ENCODE results near the gene TAF6.

TAF6 gene

DNA sequence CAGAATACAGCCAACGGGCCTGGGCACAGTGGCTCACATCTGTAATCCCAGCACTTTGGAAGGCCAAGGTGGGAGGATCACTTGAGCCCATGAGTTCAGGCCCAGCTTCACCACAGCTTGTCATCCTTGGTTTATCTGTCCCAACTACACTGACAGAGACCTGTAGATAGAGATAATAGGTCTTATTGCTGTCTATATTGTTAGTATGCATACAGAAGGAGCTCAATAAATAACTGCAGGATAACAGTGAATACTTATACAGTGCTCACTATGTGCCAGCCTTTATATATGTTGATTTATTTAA, 1.5 kb upstream of the TAF6 start:
- DNase-seq (ENCODE audit: low spot score) = no peak

DNA sequence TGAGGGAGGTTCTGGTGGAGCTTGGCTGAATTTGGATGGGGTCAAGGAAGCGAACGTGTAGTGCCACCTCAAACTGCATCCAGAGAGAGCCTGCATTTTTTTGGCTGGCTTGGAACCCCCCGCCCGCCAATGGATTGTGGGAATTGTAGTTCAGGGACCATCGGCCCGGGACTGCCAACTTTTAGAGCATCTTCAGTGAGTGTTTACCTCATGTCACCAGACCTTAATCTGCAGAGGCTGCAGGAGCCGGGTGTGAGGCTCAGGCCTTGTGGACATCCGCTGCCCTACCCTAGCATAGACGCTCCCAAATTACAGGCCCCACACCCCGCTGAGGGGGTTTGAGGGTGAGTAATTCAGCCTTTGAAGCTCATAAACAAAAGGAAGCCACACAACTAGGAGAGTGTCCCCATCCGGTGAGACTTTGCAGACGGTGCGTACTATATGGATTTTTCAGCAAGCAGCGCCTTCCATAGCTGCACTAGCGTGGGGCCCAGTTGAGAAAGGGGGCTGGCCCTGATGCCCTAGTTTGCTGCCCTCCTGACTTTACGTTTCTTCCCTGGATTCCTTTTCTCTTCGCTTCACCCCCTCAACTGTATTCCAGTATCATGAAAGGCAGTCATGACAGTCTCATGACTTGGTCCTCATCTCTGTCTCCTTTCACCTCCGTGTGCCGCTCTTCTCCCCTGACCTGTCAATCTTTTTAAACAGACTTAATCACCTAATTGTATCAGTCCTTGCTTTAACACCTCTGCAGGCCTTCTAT, 993 bp upstream of the TAF6 start:
- peak; percentile 60 for DNase-seq (ENCODE audit: low spot score)

DNA sequence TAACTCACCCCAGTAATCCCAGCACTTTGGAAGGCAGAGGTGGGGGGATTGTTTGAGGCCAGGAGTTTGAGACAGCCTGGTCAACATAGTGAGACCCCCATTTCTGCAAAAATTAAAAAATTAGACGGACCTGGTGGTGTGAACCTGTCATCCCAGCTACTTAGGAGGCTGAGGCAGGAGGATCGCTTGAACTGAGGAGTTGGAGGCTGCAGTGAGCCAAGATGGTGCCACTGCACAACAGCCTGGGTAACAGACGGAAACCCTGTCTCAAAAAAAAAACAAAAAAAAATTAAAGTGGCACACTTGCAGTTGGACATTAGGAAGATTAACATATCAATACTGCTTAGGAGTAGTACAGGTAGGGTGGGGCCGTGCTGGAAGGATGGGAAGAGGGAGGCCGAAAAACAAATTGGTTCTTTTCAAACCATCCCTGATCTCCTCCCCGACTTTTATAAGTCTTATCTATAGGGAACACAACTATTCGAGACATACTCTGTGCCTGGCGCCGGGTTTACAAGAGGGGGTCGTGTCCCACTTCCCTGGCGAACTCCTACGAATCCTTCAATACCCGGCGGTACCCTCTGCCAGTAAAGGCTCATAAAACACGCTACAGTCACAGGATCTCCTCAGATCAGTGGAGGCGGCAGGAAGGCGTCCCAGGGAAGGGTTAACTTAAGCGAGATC, 628 bp downstream of the TAF6 start:
- peak; percentile 23 for DNase-seq (ENCODE audit: low spot score)

DNA sequence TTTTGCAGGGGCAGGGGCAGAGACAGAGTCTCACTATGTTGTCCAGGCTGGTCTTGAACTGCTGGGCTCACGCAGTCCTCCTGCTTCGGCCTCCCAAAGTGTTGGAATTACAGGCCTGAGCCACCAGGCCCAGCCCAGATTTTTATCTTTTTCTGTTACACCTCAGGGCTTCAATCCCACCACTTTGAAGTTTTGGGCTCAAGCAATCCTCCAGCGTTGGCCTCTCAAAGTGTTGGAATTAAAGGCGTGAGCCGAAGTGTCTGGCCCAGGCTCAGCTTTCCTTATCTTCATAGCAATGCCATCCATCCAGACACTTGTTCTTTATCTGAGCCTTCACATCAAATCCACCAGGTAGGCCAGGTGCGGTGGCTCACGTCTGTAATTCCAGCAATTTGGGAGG, 4.1 kb downstream of the TAF6 start:
- no peak for DNase-seq (ENCODE audit: low spot score)

DNA sequence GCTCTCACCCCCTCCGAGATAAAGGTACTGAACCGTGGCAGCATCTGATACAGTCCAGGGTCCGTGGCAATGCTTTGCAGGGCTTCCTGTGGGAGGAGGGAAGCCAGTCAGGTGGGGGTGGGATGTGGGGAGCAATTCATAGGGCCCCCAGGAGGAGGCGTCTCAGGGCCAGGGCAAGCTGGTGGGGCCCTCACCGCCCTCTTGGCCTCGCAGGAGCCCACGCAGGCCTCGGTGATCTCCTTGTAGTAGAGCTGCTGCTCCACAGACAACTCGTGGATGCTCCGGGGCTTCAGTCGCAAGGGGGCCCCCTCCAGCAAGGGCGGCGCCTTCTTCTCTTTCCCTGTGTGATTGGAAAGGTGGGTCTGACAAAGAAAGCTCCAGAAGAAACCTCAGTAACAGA, 7.2 kb downstream of the TAF6 start:
- DNase-seq (ENCODE audit: low spot score) = no peak

DNA sequence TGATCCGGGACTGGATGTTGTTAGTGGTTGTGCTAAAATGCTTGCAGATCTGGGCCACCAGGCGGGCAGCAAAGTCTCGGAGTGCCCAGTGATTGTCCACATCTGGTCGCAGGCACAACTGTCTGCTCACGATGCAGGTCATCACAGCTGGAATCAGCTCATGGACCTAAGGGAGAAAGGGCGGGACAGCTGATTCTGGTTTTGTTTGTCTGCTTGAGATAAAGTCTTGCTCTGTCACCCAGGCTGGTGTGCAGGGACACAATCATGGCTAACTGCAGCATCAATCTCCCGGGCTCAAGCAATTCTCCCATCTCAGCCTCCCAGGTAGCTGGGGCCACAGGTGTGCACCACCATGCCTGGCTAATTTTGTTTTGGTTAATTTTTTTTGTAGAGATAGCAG, 8.0 kb downstream of the TAF6 start:
- DNase-seq (ENCODE audit: low spot score) = no peak

DNA sequence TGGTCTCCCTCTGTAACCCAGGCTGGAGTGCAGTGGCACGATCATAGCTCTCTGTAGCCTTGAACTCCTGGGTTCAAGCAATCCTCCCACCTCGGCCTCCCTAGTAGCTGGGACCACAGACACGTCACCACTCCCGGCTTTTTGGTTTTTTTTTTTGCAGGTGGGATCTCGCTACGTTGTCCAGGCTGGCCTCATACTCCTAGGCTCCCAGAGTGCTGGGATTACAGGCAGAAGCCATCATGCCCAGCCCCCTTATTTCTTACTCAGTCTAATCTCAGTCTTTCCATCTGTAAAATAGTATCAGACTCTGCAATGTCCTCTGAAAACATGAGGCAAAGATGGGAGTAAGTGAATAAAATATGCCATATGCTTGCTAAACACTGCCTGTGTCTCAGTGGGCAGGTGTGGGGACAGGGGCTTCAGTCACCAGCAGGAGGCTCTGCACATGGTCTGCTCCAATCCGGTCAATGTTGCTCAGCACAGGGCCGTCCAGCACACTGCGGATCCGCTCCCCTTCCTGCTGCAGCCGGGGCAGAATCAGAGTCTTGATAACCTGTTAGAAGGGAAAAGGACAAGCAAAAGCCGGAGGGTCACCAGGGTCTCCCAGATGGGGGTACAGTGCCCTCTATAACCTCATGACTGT, 9.5 kb downstream of the TAF6 start:
- no peak for DNase-seq (ENCODE audit: low spot score)

DNA sequence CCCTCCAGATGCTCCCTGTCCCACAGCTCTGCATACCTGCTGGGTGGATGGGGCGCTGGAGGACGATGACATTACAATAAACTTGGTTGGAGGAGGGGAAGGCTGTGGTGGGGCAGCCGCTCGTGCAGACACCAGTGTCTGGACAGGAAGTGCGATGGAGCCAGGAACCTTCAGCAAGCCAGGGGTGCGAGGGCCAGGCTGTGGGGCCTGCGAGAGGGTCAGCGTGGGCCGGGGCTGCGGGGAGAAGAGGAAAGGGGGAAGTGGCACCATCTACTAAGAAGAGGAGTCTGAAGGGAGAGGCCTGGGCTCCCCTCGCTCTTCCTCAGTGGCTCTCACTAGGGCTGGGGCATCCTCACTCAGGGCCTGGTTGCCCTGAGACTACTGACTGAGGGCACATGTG, 11.3 kb downstream of the TAF6 start:
- no peak for DNase-seq (ENCODE audit: low spot score)

DNA sequence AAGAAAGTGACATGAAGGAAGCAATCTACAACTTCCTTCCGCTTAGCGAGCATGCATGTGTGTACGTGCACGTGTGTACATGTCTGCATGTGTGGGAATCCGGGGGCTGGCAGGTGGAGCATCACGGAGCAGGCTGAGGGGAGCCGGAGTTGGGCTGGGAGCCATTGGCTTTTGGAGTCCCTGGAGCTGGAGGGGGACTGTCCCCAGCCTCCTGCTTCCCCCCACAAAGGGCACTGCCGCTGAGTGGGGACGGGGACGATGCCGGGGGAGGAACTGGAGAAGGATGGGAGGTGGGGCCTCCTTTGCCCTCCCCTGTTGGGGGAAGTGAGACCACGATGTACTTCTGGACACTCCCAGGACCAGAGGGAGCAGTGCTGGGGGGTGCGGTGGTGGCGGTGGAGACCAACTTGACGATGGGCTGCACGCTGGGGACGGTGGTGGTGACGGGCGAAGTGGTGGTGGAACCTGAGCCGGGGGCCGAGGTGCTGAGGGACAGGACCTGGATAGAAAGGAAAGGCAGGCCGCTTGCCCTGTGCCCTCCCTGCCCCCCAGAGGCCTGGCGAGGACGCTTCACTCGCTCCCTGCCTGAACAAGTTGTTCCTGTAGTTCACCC, 11.9 kb downstream of the TAF6 start:
- no peak for DNase-seq (ENCODE audit: low spot score)

DNA sequence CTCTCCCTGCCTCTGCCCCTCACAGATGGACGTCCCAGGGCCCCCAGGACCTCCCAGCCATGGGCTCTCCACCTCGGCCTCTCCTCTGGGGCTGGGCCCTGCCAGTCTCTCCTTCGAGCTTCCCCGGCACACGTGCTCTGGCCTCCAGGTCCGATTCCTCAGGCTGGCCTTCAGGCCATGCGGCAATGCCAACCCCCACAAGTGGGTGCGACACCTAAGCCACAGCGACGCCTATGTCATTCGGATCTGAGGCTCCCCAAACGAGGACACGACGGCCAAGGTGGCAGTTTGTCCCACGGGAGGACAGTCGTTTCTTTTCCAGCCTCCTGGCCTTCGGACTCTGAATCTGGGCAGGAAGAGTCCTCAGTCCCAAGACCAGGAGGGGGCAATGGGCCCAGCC, 12.5 kb downstream of the TAF6 start:
- no peak for DNase-seq (ENCODE audit: low spot score)

DNA sequence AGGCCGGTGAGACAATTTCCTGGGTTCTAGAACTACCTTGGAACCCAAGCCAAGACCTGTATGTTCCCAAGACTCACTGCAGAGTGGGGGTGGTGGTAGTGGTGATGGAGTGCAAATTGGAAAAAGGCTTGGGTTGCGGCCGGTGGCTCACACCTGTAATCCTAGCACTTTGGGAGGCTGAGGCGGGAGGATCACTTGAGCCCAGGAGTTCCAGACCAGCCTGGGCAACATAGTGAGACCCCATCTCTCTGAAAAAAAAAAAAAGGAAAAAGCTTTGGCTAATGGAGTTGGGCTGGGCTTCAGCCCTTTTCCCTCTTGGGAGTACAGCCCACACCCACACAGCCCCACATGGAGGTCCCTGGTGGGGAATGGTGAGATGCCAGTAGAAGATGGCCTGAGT, 13.6 kb downstream of the TAF6 start:
- no peak for DNase-seq (ENCODE audit: low spot score)

DNA sequence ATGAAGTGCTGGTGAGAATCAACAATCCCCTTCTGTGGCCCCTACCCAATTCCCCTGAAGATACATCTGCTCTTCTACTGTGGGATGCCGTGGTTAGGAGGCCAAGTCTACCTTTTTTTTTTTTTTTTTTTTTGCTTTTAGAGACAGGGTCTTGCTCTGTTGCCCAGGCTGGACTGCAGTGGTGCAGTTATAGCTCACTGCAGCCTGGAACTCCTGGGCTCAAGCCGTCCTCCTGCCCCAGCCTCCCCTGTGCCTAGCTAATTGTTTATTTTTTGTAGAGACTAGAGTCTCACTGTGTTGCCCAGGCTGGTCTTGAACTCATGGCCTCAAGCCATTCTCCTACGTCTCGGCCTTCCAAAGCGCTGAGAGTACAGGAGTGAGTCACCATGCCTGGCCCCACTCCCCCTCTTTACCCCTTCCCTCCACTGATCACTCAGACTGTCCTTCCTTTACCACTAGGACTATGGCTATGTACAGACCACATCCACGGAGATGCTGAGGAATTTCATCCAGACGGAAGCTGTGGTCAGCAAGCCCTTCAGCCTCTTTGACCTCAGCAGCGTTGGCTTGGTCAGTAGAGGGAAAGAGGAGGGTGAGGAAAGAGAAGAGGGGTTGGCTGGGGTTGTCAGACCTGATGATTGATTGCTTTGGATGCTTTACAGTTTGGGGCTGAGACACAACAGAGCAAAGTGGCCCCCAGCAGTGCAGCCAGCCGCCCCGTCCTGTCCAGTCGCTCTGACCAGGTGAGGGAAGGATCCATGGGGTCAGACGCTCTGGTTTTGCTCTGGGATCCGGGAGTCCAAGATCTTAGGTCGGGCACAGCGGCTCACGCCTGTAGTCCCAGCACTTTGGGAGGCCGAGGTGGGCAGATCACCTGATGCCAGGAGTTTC, 16.0 kb downstream of the TAF6 start:
- DNase-seq (ENCODE audit: low spot score) = no peak

DNA sequence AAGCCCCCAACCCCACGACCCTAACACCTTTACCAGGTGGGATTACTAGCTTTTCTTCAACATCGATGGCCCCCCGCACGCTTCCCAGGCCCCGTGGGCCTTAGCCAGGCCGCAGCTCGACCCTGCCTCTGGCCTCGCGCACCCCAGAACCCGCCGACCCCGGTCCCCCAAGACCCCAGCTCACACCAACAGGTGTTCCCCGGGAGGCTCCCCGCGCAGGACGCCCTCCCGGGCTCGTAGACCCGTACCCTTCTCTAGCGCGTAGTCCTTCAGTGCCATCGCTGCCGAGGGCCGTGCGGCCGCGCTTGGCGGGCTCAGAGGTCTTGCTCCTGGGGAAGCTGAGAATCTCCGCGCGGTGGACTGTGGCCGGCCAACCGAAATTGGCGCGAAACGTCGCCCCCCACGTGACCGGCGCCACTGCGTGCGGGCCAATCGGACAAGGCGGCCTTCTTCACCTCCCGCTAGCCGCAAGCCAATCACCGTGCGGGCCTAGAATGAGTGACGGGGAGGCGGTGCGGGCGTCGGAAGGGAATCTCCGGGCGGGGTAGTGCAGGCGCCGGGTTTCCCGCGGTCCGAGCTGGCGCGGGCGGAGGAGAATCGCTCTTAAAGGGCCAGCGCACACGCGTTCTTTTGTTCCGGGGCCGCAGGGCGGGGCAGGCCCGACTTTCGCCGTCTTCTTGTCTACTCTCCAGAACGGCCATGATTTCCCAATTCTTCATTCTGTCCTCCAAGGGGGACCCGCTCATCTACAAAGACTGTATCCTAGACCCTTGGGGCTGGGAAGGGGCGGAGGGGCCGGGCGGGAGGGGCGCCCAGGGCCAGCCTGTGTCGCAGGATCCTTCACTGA, 17.9 kb downstream of the TAF6 start, which contains the start of the genes AP4M1 and MCM7:
AP4M1 (plus strand) TSS at position 628 of the 847 bp plus-strand sequence; CDS start at position 700, 72 bp downstream.
MCM7 (minus strand) TSS at position 382 of the 847 bp plus-strand sequence; CDS start at position 279, 103 bp downstream.
- peak; percentile 97 for DNase-seq (ENCODE audit: low spot score)

DNA sequence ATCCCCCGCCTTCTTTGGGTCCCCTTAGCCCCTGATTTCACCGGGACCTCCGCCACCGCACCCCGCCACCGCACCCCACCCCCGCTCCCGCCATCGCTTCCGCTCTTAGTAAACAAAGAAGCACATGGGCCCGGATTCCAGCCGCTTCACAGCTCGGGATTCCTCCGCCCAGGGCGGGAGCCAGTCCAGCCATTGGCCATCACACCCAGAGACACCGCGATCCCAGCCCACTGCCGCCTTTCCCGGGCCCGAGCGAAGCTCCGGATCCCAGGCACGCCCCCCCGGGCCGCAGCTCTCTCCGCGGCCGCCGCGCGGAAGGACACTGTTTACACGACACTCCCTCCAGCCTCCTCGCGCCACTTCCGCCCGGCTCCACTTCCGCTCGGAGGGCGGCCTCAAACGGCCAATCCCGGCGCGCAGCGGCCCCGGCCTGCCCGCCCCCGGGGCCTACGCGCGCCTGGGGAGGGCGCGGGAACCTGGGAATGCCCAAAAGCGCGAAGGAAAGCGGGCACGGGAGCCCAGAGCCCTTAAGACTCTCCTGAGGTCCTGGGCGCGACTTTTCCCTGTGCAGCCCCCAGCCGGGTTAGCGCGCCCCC, 18.6 kb downstream of the TAF6 start:
- peak; percentile 92 for DNase-seq (ENCODE audit: low spot score)

DNA sequence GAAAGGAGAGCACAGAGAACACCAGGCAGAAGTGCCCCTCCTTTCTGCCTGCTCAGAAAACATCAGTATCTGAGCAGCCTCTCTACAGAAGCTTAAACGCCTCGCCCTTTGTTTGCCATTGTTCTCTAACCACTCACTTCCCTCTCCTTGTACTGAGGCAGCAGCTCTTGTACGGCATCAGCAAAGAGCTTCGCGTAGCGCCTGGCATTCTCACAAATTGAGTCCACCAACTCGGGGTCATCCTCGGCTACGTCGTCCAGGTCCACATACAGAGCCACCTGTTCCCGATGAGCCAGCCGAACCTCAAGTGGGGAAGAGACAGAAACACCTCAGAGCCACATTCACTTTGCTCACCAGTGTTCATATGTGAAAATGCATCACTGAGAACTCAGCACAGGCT, 19.7 kb downstream of the TAF6 start:
- DNase-seq (ENCODE audit: low spot score) = no peak

DNA sequence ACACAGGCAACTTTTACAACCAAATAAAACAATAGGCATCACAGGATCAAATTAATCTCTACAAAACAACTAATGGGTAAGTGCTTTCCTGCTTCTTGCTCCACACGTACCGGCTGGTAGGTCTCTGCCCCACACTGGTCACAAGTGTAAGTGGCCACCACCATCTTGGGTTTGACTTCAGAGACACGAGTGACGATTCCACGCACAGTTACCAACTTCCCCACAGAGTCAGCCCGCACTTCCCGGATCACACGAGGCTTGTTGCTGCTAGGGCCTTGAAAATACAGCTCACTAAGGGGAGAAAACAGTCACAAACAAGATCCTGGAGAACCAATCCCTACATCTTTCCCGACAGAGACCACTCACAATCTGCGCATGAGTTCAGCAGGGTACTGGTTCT, 20.2 kb downstream of the TAF6 start:
- no peak for DNase-seq (ENCODE audit: low spot score)

DNA sequence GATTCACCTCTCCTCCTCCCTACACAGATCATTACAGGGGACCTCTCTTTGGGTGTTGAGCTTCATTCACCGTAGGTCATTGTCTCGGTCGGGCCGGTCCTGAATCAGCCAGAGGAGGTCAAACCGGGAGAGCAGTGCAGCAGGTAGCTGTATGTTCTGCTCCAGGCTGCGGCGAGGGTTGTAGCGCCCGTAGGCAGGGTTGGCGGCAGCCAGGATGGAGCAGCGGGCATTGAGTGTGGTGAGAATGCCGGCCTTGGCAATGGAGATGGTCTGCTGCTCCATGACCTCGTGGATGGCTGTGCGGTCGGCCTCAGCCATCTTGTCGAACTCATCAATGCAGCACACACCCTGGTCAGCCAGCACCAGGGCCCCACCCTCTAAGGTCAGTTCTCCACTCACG, 23.5 kb downstream of the TAF6 start:
- DNase-seq (ENCODE audit: low spot score) = no peak

DNA sequence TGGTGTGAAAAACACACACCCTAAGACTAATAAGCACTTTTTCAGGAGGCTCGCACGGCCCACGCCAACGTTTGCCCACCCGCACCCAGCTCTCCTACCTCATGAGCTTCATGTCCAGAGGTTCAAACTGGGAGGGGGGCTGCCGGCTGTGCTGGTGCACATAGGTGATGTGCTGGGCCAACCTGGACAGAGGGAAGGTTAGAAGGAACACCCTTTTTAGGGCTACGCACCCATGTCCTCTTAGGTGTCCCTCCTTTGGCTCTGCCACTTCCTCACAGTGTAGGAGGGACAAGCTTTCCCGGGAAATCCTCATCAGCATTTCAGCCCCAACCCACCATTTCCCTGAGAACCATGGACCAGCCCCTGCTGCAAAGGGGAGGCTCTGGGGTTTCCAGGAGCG, 23.9 kb downstream of the TAF6 start:
- no peak for DNase-seq (ENCODE audit: low spot score)

DNA sequence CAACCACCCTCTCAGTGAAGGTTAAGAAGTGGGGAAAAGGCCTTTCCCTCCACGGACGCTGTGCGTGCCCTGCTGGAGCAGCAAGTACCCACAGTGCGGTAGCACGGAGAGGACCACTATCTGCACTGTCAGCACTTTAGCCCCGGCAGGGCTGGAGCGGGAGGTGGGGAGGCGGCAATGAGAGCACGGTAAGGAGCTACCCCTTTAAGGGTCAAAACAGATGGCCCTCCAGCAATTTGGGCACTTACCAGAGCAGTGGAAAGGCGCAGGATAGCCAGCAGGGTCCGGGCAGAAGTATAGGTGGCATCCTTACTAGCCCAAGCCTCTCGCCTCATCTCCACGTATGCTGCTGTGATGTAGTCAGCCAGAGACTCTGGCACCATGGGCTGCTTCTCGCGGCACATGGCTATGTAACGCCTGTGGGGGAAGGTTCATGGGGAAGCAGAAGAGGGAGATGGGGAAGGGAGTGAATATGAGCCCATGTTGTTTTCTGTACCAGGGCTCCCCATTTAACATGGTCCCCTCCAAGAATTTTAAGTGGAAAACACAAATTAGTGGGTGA, 25.2 kb downstream of the TAF6 start:
- no peak for DNase-seq (ENCODE audit: low spot score)

DNA sequence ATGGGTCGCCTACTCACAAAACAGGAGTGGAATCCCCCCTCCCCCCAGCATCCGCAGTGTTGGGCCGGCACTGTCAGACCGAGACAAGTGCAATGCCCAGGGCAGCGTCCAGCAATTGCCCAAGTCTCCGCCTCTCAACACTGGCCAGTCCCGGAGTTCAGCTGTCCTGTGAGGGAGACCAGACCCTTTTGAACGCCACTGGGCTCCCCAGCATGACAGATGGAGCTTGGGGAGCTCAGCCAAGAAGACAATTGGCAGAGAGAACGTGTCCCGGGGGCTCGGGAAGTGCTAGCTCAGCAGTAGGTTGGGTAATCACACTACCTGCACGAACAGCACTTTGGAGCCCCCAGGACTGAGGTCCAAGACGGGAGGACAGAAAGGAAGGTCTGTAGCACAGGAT, 25.7 kb downstream of the TAF6 start:
- no peak for DNase-seq (ENCODE audit: low spot score)

All from hematopoietic multipotent progenitor cell treated with erythropoietin and hydrocortisone succinate and interleukin-3 and kit ligand, for 15 days (in vitro differentiated cells).